Mesothelial cell of epicardium (in vitro differentiated cells): ENCODE measurements around the gene GUCY1A2. TPM values are rescaled to one million over a fixed set of nuclear protein-coding genes. Genes with fewer than 3 reads are reported as not detected.

Experiments used
- DNase-seq, 2 experiments: peaks; one replicate each; pipeline ENCODE4 v3.0.0; 2021; ENCODE audit warnings: low spot score in 2 of 2; ENCODE audit not compliant: unreplicated experiment in 2 of 2
- H3K27ac Mint-ChIP-seq: 2 replicates; pipeline ENCODE4 v1.8.0; 2021; ENCODE audit warnings: mixed read lengths
- H3K27me3 Mint-ChIP-seq: 2 replicates; pipeline ENCODE4 v1.8.0; 2021; ENCODE audit warnings: low read depth, mixed read lengths
- H3K36me3 Mint-ChIP-seq: 2 replicates; pipeline ENCODE4 v1.8.0; 2021; ENCODE audit warnings: mixed read lengths
- H3K4me1 Mint-ChIP-seq: 2 replicates; pipeline ENCODE4 v1.8.0; 2021; ENCODE audit warnings: mixed read lengths
- H3K4me3 Mint-ChIP-seq: 2 replicates; pipeline ENCODE4 v1.8.0; 2021; ENCODE audit warnings: mild to moderate bottlenecking, moderate library complexity, mixed read lengths
- H3K9me3 Mint-ChIP-seq: 2 replicates; pipeline ENCODE4 v1.8.0; 2021; ENCODE audit warnings: mixed read lengths
- total RNA-seq: library from RNA; stranded (reverse); gene quantifications from 3 replicates; pipeline ENCODE4 v1.2.1, GENCODE V29; 2021
- TF ChIP-seq, protein P1 (sequence below): fragments of 200-600 bp; sonication (generic); IDR thresholded peaks from one replicate; pipeline ENCODE4 v1.5.0; 2021; ENCODE audit warnings: antibody characterized with exemption; ENCODE audit not compliant: unreplicated experiment

Gene GUCY1A2
- total RNA-seq, 1 donor from 2014 or later = 13.6 TPM

DNA sequence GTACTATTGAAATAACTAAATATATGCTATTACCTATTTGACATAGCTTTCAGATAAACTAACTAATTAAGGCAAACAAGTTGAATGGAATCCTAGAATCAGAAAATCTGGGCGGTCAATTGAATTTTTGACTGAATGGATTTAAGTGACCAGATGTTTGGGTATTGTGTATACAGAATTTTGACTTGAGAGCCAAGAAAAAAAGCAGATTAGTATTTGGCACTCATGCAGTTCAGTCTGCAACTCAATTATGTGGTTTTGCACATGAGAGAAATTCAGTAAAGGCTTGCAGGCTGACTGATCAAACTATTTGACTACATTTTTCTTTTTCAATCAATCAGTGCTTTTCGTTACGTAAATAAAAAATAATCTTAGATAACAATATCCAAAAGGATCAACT, 254.8 kb downstream of the GUCY1A2 start:
- Mint-ChIP-seq H3K27me3 (no peaks in the 10 kb centered on the region), H3K36me3 (no peaks in the 10 kb centered on the region), H3K4me3 (no peak overlapping the region), H3K27ac (no peak overlapping the region), H3K4me1 (peaks cover 6% of the 10 kb centered on the region), H3K9me3 (peaks cover 4% of the 10 kb centered on the region)
- DNase-seq = no peak
- TF ChIP-seq, protein P1, sequence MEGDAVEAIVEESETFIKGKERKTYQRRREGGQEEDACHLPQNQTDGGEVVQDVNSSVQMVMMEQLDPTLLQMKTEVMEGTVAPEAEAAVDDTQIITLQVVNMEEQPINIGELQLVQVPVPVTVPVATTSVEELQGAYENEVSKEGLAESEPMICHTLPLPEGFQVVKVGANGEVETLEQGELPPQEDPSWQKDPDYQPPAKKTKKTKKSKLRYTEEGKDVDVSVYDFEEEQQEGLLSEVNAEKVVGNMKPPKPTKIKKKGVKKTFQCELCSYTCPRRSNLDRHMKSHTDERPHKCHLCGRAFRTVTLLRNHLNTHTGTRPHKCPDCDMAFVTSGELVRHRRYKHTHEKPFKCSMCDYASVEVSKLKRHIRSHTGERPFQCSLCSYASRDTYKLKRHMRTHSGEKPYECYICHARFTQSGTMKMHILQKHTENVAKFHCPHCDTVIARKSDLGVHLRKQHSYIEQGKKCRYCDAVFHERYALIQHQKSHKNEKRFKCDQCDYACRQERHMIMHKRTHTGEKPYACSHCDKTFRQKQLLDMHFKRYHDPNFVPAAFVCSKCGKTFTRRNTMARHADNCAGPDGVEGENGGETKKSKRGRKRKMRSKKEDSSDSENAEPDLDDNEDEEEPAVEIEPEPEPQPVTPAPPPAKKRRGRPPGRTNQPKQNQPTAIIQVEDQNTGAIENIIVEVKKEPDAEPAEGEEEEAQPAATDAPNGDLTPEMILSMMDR = no peak

DNA sequence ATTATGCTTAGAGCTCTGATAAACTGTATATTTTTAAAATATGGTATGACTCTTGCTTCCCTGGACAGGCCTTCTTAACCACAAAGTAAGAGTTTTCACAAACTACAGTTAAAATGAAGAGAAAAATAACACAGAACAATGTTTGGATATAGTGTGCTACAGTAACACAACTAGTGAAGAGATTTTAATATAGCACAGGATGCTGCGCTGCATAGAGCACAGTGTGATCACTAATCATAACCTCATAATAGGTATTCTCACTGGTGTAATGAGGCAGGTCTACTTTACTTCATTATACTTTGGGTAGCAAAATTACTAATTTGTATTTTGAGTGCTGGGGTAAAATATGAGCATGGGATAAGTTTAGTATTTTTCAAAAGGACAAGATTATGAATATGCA, 256.5 kb downstream of the GUCY1A2 start:
- Mint-ChIP-seq H3K4me3 (no peak overlapping the region), H3K4me1 (peaks cover 2% of the 10 kb centered on the region), H3K27ac (no peak overlapping the region), H3K36me3 (peaks cover 9% of the 10 kb centered on the region), H3K27me3 (no peaks in the 10 kb centered on the region), H3K9me3 (peaks cover 12% of the 10 kb centered on the region)
- TF ChIP-seq, protein P1 = no peak
- DNase-seq = no peak

DNA sequence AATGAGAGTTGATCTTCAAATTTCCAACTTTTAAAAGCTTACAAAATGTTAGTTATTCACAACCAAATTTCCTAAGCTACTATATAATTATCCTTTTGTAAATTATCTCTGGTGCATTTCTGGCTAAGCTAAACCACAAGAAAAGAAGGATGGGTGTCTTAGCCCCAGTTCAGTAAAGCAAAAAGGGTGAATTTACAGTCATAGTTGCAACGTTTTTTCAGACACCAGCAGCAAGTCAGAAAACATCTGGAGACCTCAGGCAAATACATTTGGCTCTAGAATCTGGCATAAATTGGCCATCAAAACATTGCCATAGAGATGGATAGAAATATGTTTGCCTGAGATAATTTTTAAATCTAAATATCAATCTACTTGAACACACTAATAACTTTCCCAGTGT, 257.0 kb downstream of the GUCY1A2 start:
- TF ChIP-seq, protein P1 = no peak
- H3K4me1 Mint-ChIP-seq = peaks cover 2% of the 10 kb centered on the region
- H3K4me3 Mint-ChIP-seq = no peak overlapping the region
- H3K36me3 Mint-ChIP-seq = peaks cover 11% of the 10 kb centered on the region
- no peaks in the 10 kb centered on the region for H3K27me3 Mint-ChIP-seq
- H3K27ac Mint-ChIP-seq = no peak overlapping the region
- no peak for DNase-seq
- H3K9me3 Mint-ChIP-seq = peaks cover 16% of the 10 kb centered on the region

- no peaks in the 10 kb centered on the region for H3K36me3 Mint-ChIP-seq
Measured at GRCh38 chr11:106748059-106748458, 270.2 kb downstream of the GUCY1A2 start.

GRCh38 chr11:106745941-106746340, 272.3 kb downstream of the GUCY1A2 start:
- no peaks in the 10 kb centered on the region for H3K27me3 Mint-ChIP-seq
- H3K4me1 Mint-ChIP-seq = peaks cover 2% of the 10 kb centered on the region
- DNase-seq = no peak
- H3K27ac Mint-ChIP-seq = no peak overlapping the region
- H3K9me3 Mint-ChIP-seq = no peaks in the 10 kb centered on the region
- no peak overlapping the region for H3K4me3 Mint-ChIP-seq
- TF ChIP-seq, protein P1 = no peak
- no peaks in the 10 kb centered on the region for H3K36me3 Mint-ChIP-seq

More at GRCh38 chr11:106748059-106748458, 270.2 kb downstream of the GUCY1A2 start:
- H3K9me3 Mint-ChIP-seq = no peaks in the 10 kb centered on the region
- H3K4me3 Mint-ChIP-seq = no peak overlapping the region
- H3K27me3 Mint-ChIP-seq = no peaks in the 10 kb centered on the region
- TF ChIP-seq, protein P1 = no peak
- peaks cover 2% of the 10 kb centered on the region for H3K4me1 Mint-ChIP-seq
- no peak for DNase-seq
- no peak overlapping the region for H3K27ac Mint-ChIP-seq

- Mint-ChIP-seq H3K9me3 (peaks cover 27% of the 10 kb centered on the region), H3K4me3 (no peak overlapping the region), H3K27ac (peak overlapping the region; percentile 7), H3K4me1 (peaks cover 19% of the 10 kb centered on the region), H3K36me3 (peaks cover 8% of the 10 kb centered on the region), H3K27me3 (no peaks in the 10 kb centered on the region)
- TF ChIP-seq, protein P1 = no peak
- DNase-seq = no peak
Measured at GRCh38 chr11:106733635-106734034, 284.6 kb downstream of the GUCY1A2 start.
